HG03460 (cell line): ENCODE measurements around the gene PCDHA4.

Experiments used
- ATAC-seq: cut with Tn5 transposase; IDR thresholded peaks from one replicate; pipeline ENCODE4 v1.9.1; 2021; ENCODE audit not compliant: unreplicated experiment

Gene PCDHA4

DNA sequence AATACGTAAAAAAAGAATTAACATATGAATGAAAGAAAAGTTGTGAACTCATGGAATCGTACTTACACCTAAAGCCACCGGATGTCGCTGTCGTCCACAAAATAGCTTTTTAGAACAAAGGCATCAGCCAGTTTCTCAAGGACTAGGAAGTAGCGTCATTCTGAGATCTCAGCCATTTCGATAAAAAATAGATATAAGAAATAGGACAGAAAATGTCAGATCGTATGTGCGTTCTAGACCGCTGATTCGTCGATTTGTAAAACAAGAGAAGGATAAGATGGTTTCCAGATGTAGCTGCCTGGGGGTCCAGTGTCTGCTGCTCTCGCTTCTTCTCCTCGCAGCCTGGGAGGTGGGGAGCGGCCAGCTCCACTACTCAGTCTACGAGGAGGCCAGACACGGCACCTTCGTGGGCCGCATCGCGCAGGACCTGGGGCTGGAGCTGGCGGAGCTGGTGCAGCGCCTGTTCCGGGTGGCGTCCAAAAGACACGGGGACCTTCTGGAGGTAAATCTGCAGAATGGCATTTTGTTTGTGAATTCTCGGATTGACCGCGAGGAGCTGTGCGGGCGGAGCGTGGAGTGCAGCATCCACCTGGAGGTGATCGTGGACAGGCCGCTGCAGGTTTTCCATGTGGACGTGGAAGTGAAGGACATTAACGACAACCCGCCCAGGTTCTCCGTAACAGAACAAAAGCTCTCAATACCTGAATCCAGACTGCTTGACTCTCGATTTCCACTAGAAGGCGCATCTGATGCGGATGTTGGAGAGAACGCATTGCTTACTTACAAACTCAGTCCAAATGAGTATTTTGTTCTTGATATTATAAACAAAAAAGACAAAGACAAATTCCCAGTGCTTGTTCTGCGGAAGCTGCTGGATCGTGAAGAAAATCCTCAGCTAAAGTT lies 49.2 kb downstream of the PCDHA4 start, which contains the start of gene PCDHA10:
PCDHA10 (plus strand) TSS at position 126 of the 903 bp plus-strand sequence; CDS start at position 278, 152 bp downstream.
- no peak for ATAC-seq

DNA sequence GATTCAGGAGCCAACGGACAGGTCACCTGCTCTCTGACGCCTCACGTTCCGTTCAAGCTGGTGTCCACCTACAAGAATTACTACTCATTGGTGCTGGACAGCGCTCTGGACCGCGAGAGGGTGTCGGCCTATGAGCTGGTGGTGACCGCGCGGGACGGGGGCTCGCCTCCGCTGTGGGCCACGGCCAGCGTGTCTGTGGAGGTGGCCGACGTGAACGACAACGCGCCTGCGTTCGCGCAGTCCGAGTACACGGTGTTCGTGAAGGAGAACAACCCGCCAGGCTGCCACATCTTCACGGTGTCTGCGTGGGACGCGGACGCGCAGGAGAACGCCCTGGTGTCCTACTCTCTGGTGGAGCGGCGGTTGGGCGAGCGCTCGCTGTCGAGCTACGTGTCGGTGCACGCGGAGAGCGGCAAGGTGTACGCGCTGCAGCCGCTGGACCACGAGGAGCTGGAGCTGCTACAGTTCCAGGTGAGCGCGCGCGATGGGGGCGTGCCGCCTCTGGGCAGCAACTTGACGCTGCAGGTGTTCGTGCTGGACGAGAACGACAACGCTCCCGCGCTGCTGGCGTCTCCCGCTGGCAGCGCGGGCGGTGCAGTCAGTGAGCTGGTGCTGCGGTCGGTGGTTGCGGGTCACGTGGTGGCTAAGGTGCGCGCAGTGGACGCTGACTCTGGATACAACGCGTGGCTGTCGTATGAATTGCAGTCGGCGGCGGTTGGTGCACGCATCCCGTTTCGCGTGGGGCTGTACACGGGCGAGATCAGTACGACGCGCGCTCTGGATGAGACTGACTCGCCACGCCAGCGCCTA lies 50.5 kb downstream of the PCDHA4 start:
- ATAC-seq: no peak

DNA sequence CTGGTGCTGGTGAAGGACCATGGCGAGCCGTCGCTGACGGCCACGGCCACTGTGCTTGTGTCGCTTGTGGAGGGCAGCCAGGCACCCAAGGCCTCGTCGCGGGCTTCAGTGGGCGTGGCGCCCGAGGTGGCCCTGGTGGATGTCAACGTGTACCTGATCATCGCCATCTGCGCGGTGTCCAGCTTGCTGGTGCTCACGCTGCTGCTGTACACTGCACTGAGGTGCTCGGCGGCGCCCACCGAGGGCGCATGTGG lies 51.0 kb downstream of the PCDHA4 start:
- ATAC-seq: no peak

DNA sequence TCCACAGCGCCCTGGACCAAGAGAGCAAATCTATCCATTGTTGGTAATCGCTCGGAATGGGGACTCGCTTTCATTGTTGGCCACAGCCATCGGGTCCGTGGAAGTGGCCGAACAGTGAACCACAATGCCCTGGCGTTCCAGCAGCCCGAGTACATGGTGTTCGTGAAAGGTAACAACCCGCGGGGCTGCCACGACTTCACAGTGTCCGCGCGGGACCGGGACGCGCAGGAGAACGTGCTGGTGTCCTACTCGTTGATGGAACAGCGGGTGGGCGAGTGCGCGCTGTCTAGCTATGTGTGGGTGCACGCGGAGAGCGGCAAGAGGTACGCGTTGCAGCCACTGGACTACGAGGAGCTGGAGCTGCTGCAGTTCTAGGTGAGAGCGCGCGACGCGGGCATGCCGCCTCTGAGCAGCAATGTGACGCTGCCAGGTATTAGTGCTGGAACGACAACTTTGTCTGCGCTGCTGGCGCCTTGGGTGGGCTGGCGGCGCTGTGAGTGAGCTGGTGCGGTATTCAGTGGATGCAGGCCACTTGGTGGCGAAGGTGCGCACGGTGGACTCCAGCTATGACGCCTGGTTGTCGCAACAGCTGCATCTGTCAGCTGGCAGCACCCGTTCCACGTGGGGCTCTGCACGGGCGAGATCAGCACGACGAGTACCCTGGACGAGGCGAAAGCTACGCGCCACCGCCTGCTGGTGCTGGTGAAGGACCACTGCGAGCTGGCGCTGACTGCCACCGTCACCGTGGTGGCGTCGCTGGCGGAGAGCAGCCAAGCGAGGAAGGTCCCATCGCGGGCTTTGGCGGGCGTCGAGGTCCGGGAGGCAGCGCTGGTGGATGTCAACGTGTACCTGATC lies 55.8 kb downstream of the PCDHA4 start:
- ATAC-seq: no peak
